HFFc6 (cell line): ENCODE measurements around the gene TAF4B. TPM values are rescaled to one million over a fixed set of nuclear protein-coding genes. Genes with fewer than 3 reads are reported as not detected.

ENCODE experiments used
- DNase-seq: peaks from one replicate; pipeline ENCODE4 v3.0.0-alpha.2; 2018
- H3K27ac Mint-ChIP-seq: 2 replicates; pipeline ENCODE4 v1.8.0; 2020; ENCODE audit warnings: mild to moderate bottlenecking, mixed read lengths
- H3K27me3 Mint-ChIP-seq: 2 replicates; pipeline ENCODE4 v1.8.0; 2021; ENCODE audit warnings: mild to moderate bottlenecking, moderate library complexity, mixed read lengths; ENCODE audit not compliant: insufficient read depth
- H3K36me3 Mint-ChIP-seq: 2 replicates; pipeline ENCODE4 v1.8.0; 2021; ENCODE audit warnings: low read depth, mixed read lengths
- H3K4me1 Mint-ChIP-seq: 2 replicates; pipeline ENCODE4 v1.8.0; 2020; ENCODE audit warnings: low read depth, mixed read lengths
- H3K4me3 Mint-ChIP-seq: 2 replicates; pipeline ENCODE4 v1.8.0; 2020; ENCODE audit warnings: mild to moderate bottlenecking, moderate library complexity, mixed read lengths
- H3K9me3 Mint-ChIP-seq: 2 replicates; pipeline ENCODE4 v1.8.0; 2020; ENCODE audit warnings: mild to moderate bottlenecking, mixed read lengths
- CTCF ChIP-seq: fragments of 200-600 bp; sonication (generic); IDR thresholded peaks from 2 replicates; pipeline ENCODE4 v1.5.0; 2021; ENCODE audit warnings: antibody characterized with exemption, mild to moderate bottlenecking
- total RNA-seq, 6 experiments: library from RNA; stranded (reverse); fragmentation: NEBNext Ultra II Directional; extraction: Animal tissue kit (Norgen Biotek cat#: 25700); gene quantifications; 2 replicates in 1 of 6; 3 replicates in 5 of 6; pipeline ENCODE4 v1.2.3, GENCODE V29; 2021

The TAF4B gene
- total RNA-seq, 6 experiments from 2014 or later = 0.94 to 2.2 (median 1.3) TPM

- Mint-ChIP-seq H3K27me3 (no peaks in the 10 kb centered on the region), H3K4me1 (peaks cover 24% of the 10 kb centered on the region)
- TF ChIP-seq CTCF = no peak
These were observed 94.4 kb downstream of the TAF4B start for GRCh38 chr18:26320686-26321085.

GRCh38 chr18:26322890-26323653, 96.8 kb downstream of the TAF4B start:
- Mint-ChIP-seq H3K9me3 (peaks cover 6% of the 10 kb centered on the region), H3K27me3 (no peaks in the 10 kb centered on the region), H3K27ac (peak overlapping the region; percentile 69), H3K4me3 (0 out of 2 replicates have a peak overlapping the region, but pooled peaks have one; percentile 9), H3K36me3 (peaks cover 6% of the 10 kb centered on the region; the same call in 1 of the 2 replicates), H3K4me1 (peaks cover 34% of the 10 kb centered on the region)
- DNase-seq = peak; percentile 69
- no peak for TF ChIP-seq CTCF

More at GRCh38 chr18:26320686-26321085, 94.4 kb downstream of the TAF4B start:
- Mint-ChIP-seq H3K9me3 (peaks cover 6% of the 10 kb centered on the region), H3K27ac (no peak overlapping the region), H3K36me3 (peaks cover 6% of the 10 kb centered on the region; the same call in 1 of the 2 replicates), H3K4me3 (no peak overlapping the region)
- DNase-seq = no peak

- TF ChIP-seq CTCF = no peak
- H3K4me1 Mint-ChIP-seq = peaks cover 34% of the 10 kb centered on the region
- DNase-seq = no peak
- no peaks in the 10 kb centered on the region for H3K27me3 Mint-ChIP-seq
- no peak overlapping the region for H3K27ac Mint-ChIP-seq
- H3K4me3 Mint-ChIP-seq = no peak overlapping the region
- peaks cover 6% of the 10 kb centered on the region; the same call in 1 of the 2 replicates for H3K36me3 Mint-ChIP-seq
- peaks cover 6% of the 10 kb centered on the region for H3K9me3 Mint-ChIP-seq
These were observed 99.5 kb downstream of the TAF4B start for GRCh38 chr18:26325771-26326170.

GRCh38 chr18:26327062-26327461, 100.8 kb downstream of the TAF4B start:
- H3K4me1 Mint-ChIP-seq = peaks cover 34% of the 10 kb centered on the region
- peaks cover 6% of the 10 kb centered on the region; the same call in 1 of the 2 replicates for H3K36me3 Mint-ChIP-seq
- no peak for TF ChIP-seq CTCF
- H3K9me3 Mint-ChIP-seq = peaks cover 6% of the 10 kb centered on the region
- H3K27ac Mint-ChIP-seq = no peak overlapping the region
- no peak for DNase-seq
- no peak overlapping the region for H3K4me3 Mint-ChIP-seq
- no peaks in the 10 kb centered on the region for H3K27me3 Mint-ChIP-seq

- DNase-seq = no peak
- TF ChIP-seq CTCF = no peak
- no peaks in the 10 kb centered on the region for H3K27me3 Mint-ChIP-seq
- H3K4me1 Mint-ChIP-seq = peaks cover 25% of the 10 kb centered on the region
- no peaks in the 10 kb centered on the region for H3K9me3 Mint-ChIP-seq
- H3K27ac Mint-ChIP-seq = no peak overlapping the region
- no peaks in the 10 kb centered on the region for H3K36me3 Mint-ChIP-seq
- H3K4me3 Mint-ChIP-seq = no peak overlapping the region
These were observed 106.7 kb downstream of the TAF4B start for GRCh38 chr18:26332991-26333390.
